Testis (tissue), 3 donors: ENCODE measurements around the gene DNM3. TPM values are rescaled to one million over a fixed set of nuclear protein-coding genes. Genes with fewer than 3 reads are reported as not detected.

ENCODE experiments used
- DNase-seq: peaks from one replicate; pipeline ENCODE4 v3.0.0-alpha.2; 2019
- H3K27ac ChIP-seq, 2 donors: fragments of 200-600 bp; sonication (generic); one replicate each; pipeline ENCODE4 v1.5.1; 2019
- H3K27me3 ChIP-seq: fragments of 200-600 bp; sonication (generic); one replicate; pipeline ENCODE4 v1.5.1; 2019
- H3K36me3 ChIP-seq: fragments of 200-600 bp; sonication (generic); one replicate; pipeline ENCODE4 v1.5.1; 2017; ENCODE audit warnings: low read depth; ENCODE audit errors: missing control alignments
- H3K4me1 ChIP-seq: fragments of 200-600 bp; sonication (generic); one replicate; pipeline ENCODE4 v1.5.1; 2019
- H3K4me3 ChIP-seq, 2 donors: fragments of 200-600 bp; sonication (generic); one replicate each; pipeline ENCODE4 v1.5.1; 2017 to 2019
- H3K9me3 ChIP-seq: fragments of 200-600 bp; sonication (generic); one replicate; pipeline ENCODE4 v1.5.1; 2017
- CTCF ChIP-seq, 3 experiments: fragments of 450-650 bp in 2 of 3; fragments of 200-600 bp in 1 of 3; sonication (generic) in 1 of 3; IDR thresholded peaks; one replicate each; pipeline ENCODE4 v1.5.1; 2016 to 2019; ENCODE audit warnings: antibody characterized with exemption in 3 of 3, mild to moderate bottlenecking in 2 of 3, moderate library complexity in 1 of 3
- POLR2A ChIP-seq: fragments of 450-650 bp; IDR thresholded peaks from one replicate; pipeline ENCODE4 v1.6.1; 2017; ENCODE audit warnings: antibody characterized with exemption, mild to moderate bottlenecking, moderate library complexity
- WGBS, 2 donors: methylation state at CpG; one replicate each; pipeline ENCODE4 v1.1.5; 2018; 5-methylcytosine and 5-hydroxymethylcytosine counted together
- intact Hi-C: fragments of 100-400 bp; cut with DNase I; formaldehyde crosslinking; loops from one replicate; pipeline ENCODE4 v1.15.1; 2023; ENCODE audit warnings: low total_unique reads
- polyA plus RNA-seq: library from polyadenylated mRNA; stranded (reverse); fragments of 350-450 nt; fragmentation: Illumina TruSeq; extraction: RNeasy Lipid Tissue Mini Kit (QIAGEN cat#74804); gene quantifications from one replicate; pipeline ENCODE4 v1.2.3, GENCODE V29; 2014; ENCODE audit warnings: low read depth, low replicate concordance; ENCODE audit not compliant: insufficient read depth
- total RNA-seq, 2 donors: library from RNA; depleted of rRNA; stranded (reverse); fragments of >200 nt; gene quantifications; one replicate each; pipeline ENCODE4 v1.2.3, GENCODE V29; 2016

The DNM3 gene
- total and polyA plus RNA-seq, 3 donors from 2014 or later = 4.9 to 10.2 (median 8.4) TPM

DNA sequence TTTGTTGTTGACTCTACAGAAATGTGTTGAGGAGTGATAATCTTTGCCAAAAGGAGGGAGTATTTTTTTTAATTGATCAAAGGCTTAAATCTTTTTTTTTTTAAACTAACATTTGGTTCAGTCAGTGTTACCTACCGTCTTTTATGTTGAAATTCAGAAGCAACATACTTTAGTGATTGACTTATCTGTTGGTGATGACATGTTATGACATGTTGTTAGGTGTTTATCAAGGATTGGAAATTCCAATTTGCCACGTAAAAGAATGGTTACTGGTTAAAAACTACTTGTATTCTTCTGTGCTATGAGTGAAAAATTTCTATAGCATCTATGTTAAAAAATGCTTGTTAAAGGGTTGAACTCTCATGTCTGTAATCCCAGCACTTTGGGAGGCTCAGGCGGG lies 61.2 kb downstream of the DNM3 start:
- intact Hi-C loops = no loop called here
- no peak overlapping the region for H3K4me3 ChIP-seq
- H3K27ac ChIP-seq = no peak overlapping the region
- DNase-seq = no peak
- no peaks in the 10 kb centered on the region for H3K4me1 ChIP-seq
- H3K9me3 ChIP-seq = no peaks in the 10 kb centered on the region
- 78 to 83% methylated on average over 3 of the region's 3 CpGs for WGBS, 2 donors
- H3K36me3 ChIP-seq = no peaks in the 10 kb centered on the region
- TF ChIP-seq CTCF (IDR thresholded peaks at IDR 0.05) = no peak
- TF ChIP-seq POLR2A = no peak
- H3K27me3 ChIP-seq = no peaks in the 10 kb centered on the region

DNA sequence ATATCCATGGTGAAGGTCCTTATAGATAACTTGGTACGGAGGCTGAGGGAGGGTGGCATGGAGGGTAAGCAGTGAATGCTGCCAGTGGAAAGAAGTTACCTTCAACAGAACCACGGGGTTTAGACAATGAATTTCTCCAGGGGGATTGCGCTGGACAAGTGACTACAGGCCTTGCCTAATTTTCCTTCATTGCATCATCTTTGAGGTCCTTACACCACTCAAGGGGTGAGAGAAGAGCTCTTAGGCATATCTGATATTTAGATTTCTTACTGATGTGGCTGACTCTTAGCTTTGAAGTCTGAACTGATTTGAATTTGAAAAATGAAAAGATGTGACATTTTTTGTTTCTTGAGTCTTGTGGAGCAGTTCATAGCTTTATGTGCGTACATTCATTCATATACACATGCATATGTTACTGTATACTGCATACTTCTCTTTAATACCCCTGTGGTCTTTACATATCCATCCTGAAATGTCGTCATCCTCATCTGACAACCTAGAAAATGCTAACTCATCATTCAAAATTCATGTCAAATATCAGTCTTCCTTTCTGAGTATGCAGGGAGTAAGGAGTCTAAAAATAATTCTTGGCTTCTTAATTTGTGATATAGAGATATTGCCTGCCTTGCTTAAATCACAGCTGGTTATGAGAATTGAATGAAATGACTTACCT lies 63.6 kb downstream of the DNM3 start:
- Histone ChIP-seq H3K36me3 (no peaks in the 10 kb centered on the region), H3K27ac (no peak overlapping the region), H3K4me3 (no peak overlapping the region), H3K9me3 (no peaks in the 10 kb centered on the region), H3K27me3 (no peaks in the 10 kb centered on the region), H3K4me1 (no peaks in the 10 kb centered on the region)
- intact Hi-C loops = no loop called here
- no peak for DNase-seq
- TF ChIP-seq POLR2A = no peak
- no peak for TF ChIP-seq CTCF (IDR thresholded peaks at IDR 0.05)
- 93 to 95% methylated on average over 5 of the region's 5 CpGs for WGBS, 2 donors

DNA sequence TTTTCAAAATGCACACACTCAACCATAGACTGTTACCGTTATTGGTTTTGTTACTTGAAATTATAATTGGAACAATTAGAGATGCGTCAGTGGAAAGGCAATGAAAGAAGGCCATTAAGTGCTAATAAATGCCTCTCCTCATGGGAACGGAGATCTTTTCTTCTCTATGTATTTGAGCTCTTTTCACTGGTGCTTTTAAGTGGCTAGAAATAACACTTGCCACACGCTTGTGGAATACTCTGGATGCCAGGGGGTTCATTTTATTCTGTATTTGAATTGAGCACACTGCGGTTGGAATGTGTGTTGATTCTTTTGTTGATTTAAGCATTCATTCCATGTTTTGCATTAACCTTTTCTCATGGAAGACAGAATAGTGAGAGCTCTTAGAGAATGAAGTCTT lies 68.4 kb downstream of the DNM3 start:
- 85 to 88% methylated on average over 5 of the region's 5 CpGs for WGBS, 2 donors
- TF ChIP-seq CTCF (IDR thresholded peaks at IDR 0.05) (no peak), POLR2A (no peak)
- H3K4me3 ChIP-seq = no peak overlapping the region
- no peaks in the 10 kb centered on the region for H3K36me3 ChIP-seq
- H3K9me3 ChIP-seq = no peaks in the 10 kb centered on the region
- no peak for DNase-seq
- H3K27ac ChIP-seq = no peak overlapping the region
- H3K4me1 ChIP-seq = no peaks in the 10 kb centered on the region
- intact Hi-C loops = no loop called here
- no peaks in the 10 kb centered on the region for H3K27me3 ChIP-seq

DNA sequence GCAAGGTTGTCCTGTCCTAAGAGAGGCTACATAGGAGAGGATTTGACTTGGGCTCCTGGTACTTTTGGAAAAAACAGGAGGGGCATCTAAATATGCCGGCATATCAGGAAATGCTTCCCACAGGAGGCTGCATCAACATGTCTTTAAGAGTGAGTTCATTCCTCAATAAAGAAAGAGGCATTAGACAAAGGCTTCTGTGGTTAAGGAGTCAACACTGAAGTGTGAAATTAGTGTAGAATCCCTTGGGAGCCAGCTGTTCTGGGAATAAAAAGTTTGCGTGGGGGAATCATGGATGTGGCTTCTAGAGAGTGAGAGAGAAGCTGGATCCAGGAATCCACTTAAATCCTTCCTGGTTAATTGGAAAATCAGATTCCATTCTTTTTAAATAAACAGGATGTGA lies 69.5 kb downstream of the DNM3 start:
- no peaks in the 10 kb centered on the region for H3K36me3 ChIP-seq
- no peak overlapping the region for H3K4me3 ChIP-seq
- no peak for DNase-seq
- H3K9me3 ChIP-seq = no peaks in the 10 kb centered on the region
- intact Hi-C loops = no loop called here
- WGBS, 2 donors = 63 to 86% methylated on average over 2 of the region's 2 CpGs
- no peak overlapping the region for H3K27ac ChIP-seq
- no peaks in the 10 kb centered on the region for H3K27me3 ChIP-seq
- H3K4me1 ChIP-seq = no peaks in the 10 kb centered on the region
- TF ChIP-seq POLR2A = no peak
- no peak for TF ChIP-seq CTCF (IDR thresholded peaks at IDR 0.05)

DNA sequence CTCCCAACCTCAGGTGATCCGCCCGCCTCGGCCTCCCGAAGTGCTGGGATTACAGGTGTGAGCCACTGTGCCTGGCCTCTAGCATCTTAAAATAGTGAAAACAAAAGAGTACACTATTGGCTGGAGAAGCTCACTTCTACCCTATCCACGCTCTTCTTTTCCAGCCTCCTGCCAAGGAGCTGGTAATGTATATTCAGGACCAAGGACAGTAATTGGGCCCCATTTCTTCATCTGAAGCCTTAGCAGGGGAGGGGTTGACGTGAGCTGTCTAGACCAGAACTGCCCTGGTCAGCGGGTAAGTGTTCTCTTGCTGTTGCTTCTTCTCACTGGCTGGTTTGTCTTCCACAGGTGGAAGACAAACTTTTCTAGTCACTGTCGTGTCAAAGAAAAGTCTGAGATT lies 70.2 kb downstream of the DNM3 start:
- intact Hi-C loops = no loop called here

More for the DNA sequence above, 70.2 kb downstream of the DNM3 start:
- Histone ChIP-seq H3K36me3 (no peaks in the 10 kb centered on the region), H3K4me1 (no peaks in the 10 kb centered on the region), H3K9me3 (no peaks in the 10 kb centered on the region), H3K27ac (no peak overlapping the region), H3K4me3 (no peak overlapping the region), H3K27me3 (no peaks in the 10 kb centered on the region)
- 92 to 95% methylated on average over 8 of the region's 8 CpGs for WGBS, 2 donors
- TF ChIP-seq POLR2A (no peak), CTCF (IDR thresholded peaks at IDR 0.05) (no peak)
- no peak for DNase-seq
